ENCODE results near the gene TMOD1. TPM values are rescaled to one million over a fixed set of nuclear protein-coding genes. Genes with fewer than 3 reads are reported as not detected.

The TMOD1 gene
- total RNA-seq, 1 donor from 2014 or later: 186 TPM

- H3K27ac ChIP-seq (replicated peaks): peak overlapping the region; percentile 94
- no peaks in the 10 kb centered on the region for H3K9me3 ChIP-seq (replicated peaks)
- no peak for DNase-seq
- TF ChIP-seq CTCF (IDR thresholded peaks at IDR 0.05; ENCODE audit: borderline replicate concordance): no peak
- no peak overlapping the region for H3K4me3 ChIP-seq
- intact Hi-C loops (cut with micrococcal nuclease): no loop called here
- H3K4me1 ChIP-seq: peaks cover 87% of the 10 kb centered on the region
- H3K36me3 ChIP-seq: peaks cover 35% of the 10 kb centered on the region
- H3K27me3 ChIP-seq (ENCODE audit: low read depth): no peaks in the 10 kb centered on the region
Observed at GRCh38 chr9:97527626-97528528, 26.4 kb downstream of the TMOD1 start.

GRCh38 chr9:97528529-97529230 is 27.2 kb downstream of the TMOD1 start:
- H3K27ac ChIP-seq (replicated peaks): peak overlapping the region; percentile 94
- no peaks in the 10 kb centered on the region for H3K9me3 ChIP-seq (replicated peaks)
- peak overlapping the region; percentile 26 for H3K4me3 ChIP-seq
- H3K4me1 ChIP-seq: peaks cover 82% of the 10 kb centered on the region
- DNase-seq: no peak
- peaks cover 44% of the 10 kb centered on the region for H3K36me3 ChIP-seq
- intact Hi-C loops (cut with micrococcal nuclease): no loop called here
- no peak for TF ChIP-seq CTCF (IDR thresholded peaks at IDR 0.05; ENCODE audit: borderline replicate concordance)
- no peaks in the 10 kb centered on the region for H3K27me3 ChIP-seq (ENCODE audit: low read depth)

GRCh38 chr9:97529363-97530076 is 28.1 kb downstream of the TMOD1 start:
- H3K27me3 ChIP-seq (ENCODE audit: low read depth): no peaks in the 10 kb centered on the region
- H3K4me1 ChIP-seq: peaks cover 80% of the 10 kb centered on the region
- H3K9me3 ChIP-seq (replicated peaks): no peaks in the 10 kb centered on the region
- intact Hi-C loops (cut with micrococcal nuclease): no loop called here
- peak; percentile 47 for DNase-seq
- peak overlapping the region; percentile 94 for H3K27ac ChIP-seq (replicated peaks)
- H3K36me3 ChIP-seq: peaks cover 52% of the 10 kb centered on the region
- H3K4me3 ChIP-seq: no peak overlapping the region
- TF ChIP-seq CTCF (IDR thresholded peaks at IDR 0.05; ENCODE audit: borderline replicate concordance): no peak

- TF ChIP-seq CTCF (IDR thresholded peaks at IDR 0.05; ENCODE audit: borderline replicate concordance): no peak
- Histone ChIP-seq H3K27me3 (ENCODE audit: low read depth) (no peaks in the 10 kb centered on the region), H3K27ac (replicated peaks) (peak overlapping the region; percentile 94), H3K4me3 (no peak overlapping the region), H3K36me3 (peaks cover 32% of the 10 kb centered on the region), H3K4me1 (peaks cover 86% of the 10 kb centered on the region), H3K9me3 (replicated peaks) (no peaks in the 10 kb centered on the region)
- no peak for DNase-seq
- intact Hi-C loops (cut with micrococcal nuclease): no loop called here
Observed at GRCh38 chr9:97531888-97532376, 30.5 kb downstream of the TMOD1 start.

GRCh38 chr9:97534185-97534584 is 32.7 kb downstream of the TMOD1 start:
- no peak for TF ChIP-seq CTCF (IDR thresholded peaks at IDR 0.05; ENCODE audit: borderline replicate concordance)
- intact Hi-C loops (cut with micrococcal nuclease): no loop called here
- DNase-seq: no peak
- no peaks in the 10 kb centered on the region for H3K27me3 ChIP-seq (ENCODE audit: low read depth)
- H3K36me3 ChIP-seq: peaks cover 22% of the 10 kb centered on the region
- peak overlapping the region; percentile 94 for H3K27ac ChIP-seq (replicated peaks)
- H3K4me1 ChIP-seq: peaks cover 73% of the 10 kb centered on the region
- H3K9me3 ChIP-seq (replicated peaks): no peaks in the 10 kb centered on the region
- H3K4me3 ChIP-seq: no peak overlapping the region
